Activated CD4-positive, alpha-beta T cell treated with anti-CD3 and anti-CD28 coated beads for 36 hours (primary cell): ENCODE results near the gene PMVK. TPM values are rescaled to one million over a fixed set of nuclear protein-coding genes. Genes with fewer than 3 reads are reported as not detected.

Experiments used
- ATAC-seq: fragments of 200-7000 bp; cut with Tn5 transposase; one replicate; pipeline ENCODE4 v1.10.0; 2021; ENCODE audit warnings: mild to moderate bottlenecking, moderate library complexity
- CTCF ChIA-PET: fragments of 350-600 bp; sonication (Branson Sonifier 250); formaldehyde crosslinking; loops from one replicate; lab custom pipeline; 2021; ENCODE audit warnings: antibody characterized with exemption; lab: Charles Lee
- POLR2A ChIA-PET: fragments of 350-600 bp; sonication (Branson Sonifier 250); formaldehyde crosslinking; loops from one replicate; lab custom pipeline; 2021; ENCODE audit warnings: antibody characterized with exemption, inconsistent platforms; lab: Charles Lee
- DNase-seq: peaks from one replicate; pipeline ENCODE4 v3.0.0-alpha.2; 2020
- H3K27ac Mint-ChIP-seq: one replicate; pipeline ENCODE4 v1.8.0; 2021; ENCODE audit warnings: mixed read lengths
- H3K27me3 Mint-ChIP-seq: one replicate; pipeline ENCODE4 v1.8.0; 2021; ENCODE audit warnings: mixed read lengths
- H3K36me3 Mint-ChIP-seq: one replicate; pipeline ENCODE4 v1.8.0; 2021; ENCODE audit warnings: low read depth, mixed read lengths
- H3K4me1 Mint-ChIP-seq: one replicate; pipeline ENCODE4 v1.8.0; 2021; ENCODE audit warnings: mixed read lengths
- H3K4me3 Mint-ChIP-seq: one replicate; pipeline ENCODE4 v1.8.0; 2021; ENCODE audit warnings: mild to moderate bottlenecking, moderate library complexity, mixed read lengths
- H3K9me3 Mint-ChIP-seq: one replicate; pipeline ENCODE4 v1.8.0; 2021; ENCODE audit warnings: low read depth, mixed read lengths
- intact Hi-C, 2 experiments: fragments of 100-400 bp; cut with DNase I in 1 of 2; cut with micrococcal nuclease in 1 of 2; formaldehyde crosslinking; loops; one replicate each; pipeline versions ENCODE4 v1.14.2 to v1.15.1; 2022 to 2024; cut with DNase I, micrococcal nuclease
- total RNA-seq, 2 experiments: library from RNA; stranded (reverse); gene quantifications; one replicate each; pipeline ENCODE4 v1.2.3, GENCODE V29; 2021

PMVK gene
- total RNA-seq, 2 experiments from 2014 or later = 17.0 to 36.9 TPM

DNA sequence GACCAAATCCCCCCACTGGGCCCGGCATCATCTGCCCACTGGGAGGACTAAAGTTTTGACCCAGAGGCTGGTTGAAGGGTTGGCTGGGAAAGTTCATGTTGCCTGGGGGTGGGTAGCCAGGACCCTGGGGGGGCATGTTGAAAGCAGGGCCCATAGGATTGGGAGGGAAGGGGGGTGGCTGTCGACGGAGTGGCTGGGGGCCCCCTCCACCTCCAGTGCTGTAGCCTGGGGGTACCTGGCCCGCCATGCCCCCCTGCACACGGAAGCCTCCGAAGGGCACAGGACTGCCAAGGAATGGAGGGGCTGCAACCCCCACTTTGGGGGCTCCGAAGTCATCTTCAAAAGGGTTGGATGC lies 22.9 kb upstream of the PMVK start:
- H3K9me3 Mint-ChIP-seq = no peaks in the 10 kb centered on the region
- ATAC-seq = no peak
- H3K4me1 Mint-ChIP-seq = peaks cover 65% of the 10 kb centered on the region
- H3K27me3 Mint-ChIP-seq = no peaks in the 10 kb centered on the region
- H3K36me3 Mint-ChIP-seq = peaks cover 23% of the 10 kb centered on the region
- POLR2A ChIA-PET = no interaction called here
- H3K4me3 Mint-ChIP-seq = peak overlapping the region; percentile 91
- no peak overlapping the region for H3K27ac Mint-ChIP-seq
- DNase-seq = no peak
- intact Hi-C loops = loop anchor here in 1 of 2 experiments (5.0 kb wide), 2 partner anchors 178 to 402 kb away; partner anchors contain the start of genes SLC50A1 and UBE2Q1
- CTCF ChIA-PET = interaction anchor here (2.3 to 2.4 kb wide), 2 partner anchors 41 to 57 kb away, joined by 8 to 15 read pairs; no protein-coding TSS in a partner anchor

DNA sequence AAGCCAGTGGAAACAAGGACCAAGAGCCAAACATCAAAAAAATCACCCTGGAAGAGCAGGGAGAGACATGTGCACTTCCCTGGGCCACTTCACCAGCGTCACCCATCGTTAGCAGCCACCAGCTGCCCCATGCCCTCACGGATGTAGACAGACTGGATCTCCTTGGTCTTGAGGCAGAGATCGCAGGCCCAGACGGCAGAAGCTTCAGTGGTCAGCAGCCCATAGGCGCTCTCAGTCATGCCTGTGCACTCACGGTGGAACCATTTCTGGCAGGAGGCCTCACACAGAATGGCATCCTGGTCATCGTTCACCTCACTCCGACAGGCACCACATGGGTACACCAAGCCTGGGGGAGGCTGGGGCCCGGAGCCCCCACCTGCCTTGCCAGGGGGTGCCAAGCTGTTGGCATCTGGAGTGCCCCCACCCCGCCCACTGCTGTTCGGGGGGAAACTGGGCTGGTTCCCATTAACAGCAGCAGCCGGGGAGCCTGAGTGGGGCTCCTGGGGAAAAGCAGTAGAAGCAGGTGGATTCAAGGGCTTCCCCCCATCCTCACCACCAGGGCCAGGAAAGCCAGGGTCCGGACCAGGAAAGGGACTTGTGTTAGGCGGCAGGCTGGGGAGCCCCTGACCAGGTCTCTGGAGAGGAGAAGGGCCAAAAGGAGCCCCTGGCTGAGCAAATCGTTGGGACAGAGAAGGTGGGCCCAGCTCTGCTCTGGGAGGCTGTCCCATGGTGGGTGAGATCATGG lies 22.3 kb upstream of the PMVK start:
- CTCF ChIA-PET = interaction anchor here (0.7 to 2.4 kb wide), 3 partner anchors 22 to 58 kb away, joined by 3 to 15 read pairs (median 8); no protein-coding TSS in a partner anchor
- ATAC-seq = no peak
- Mint-ChIP-seq H3K9me3 (no peaks in the 10 kb centered on the region), H3K36me3 (peaks cover 23% of the 10 kb centered on the region), H3K4me1 (peaks cover 70% of the 10 kb centered on the region), H3K4me3 (no peak overlapping the region), H3K27me3 (no peaks in the 10 kb centered on the region), H3K27ac (peak overlapping the region; percentile 47)
- POLR2A ChIA-PET = no interaction called here
- DNase-seq = no peak
- intact Hi-C loops = loop anchor here in 1 of 2 experiments (5.0 kb wide), 2 partner anchors 178 to 402 kb away; partner anchors contain the start of genes SLC50A1 and UBE2Q1

DNA sequence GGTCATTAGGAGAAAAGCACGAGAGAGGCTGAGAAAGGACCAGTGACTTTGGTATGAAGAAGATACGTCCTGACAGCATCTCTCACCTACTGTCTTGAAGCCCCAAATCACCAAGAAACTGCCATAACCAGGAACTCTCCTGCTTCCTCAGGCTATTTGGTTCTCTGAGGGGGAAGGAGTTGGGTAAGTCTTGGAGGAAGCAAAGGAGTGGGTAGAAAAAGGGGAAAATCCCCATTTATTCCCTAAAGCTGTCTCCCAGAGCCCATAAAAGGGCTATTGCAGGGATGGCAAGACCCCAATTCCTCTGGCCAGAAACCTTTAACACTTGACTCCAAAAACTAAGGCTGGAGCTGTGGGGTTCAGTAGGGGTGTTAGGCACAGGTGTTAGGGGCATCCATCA lies 21.5 kb upstream of the PMVK start:
- no peak for DNase-seq
- intact Hi-C loops = loop anchor here in 1 of 2 experiments (5.0 kb wide), 2 partner anchors 179 to 401 kb away; partner anchors contain the start of genes SLC50A1 and UBE2Q1
- CTCF ChIA-PET = interaction anchor here (0.7 kb wide), 1 partner anchor 23 kb away, joined by 3 read pairs; no protein-coding TSS in a partner anchor
- Mint-ChIP-seq H3K27me3 (no peaks in the 10 kb centered on the region), H3K27ac (no peak overlapping the region), H3K9me3 (no peaks in the 10 kb centered on the region), H3K4me3 (no peak overlapping the region), H3K4me1 (peaks cover 70% of the 10 kb centered on the region), H3K36me3 (peaks cover 16% of the 10 kb centered on the region)
- POLR2A ChIA-PET = no interaction called here
- ATAC-seq = no peak

DNA sequence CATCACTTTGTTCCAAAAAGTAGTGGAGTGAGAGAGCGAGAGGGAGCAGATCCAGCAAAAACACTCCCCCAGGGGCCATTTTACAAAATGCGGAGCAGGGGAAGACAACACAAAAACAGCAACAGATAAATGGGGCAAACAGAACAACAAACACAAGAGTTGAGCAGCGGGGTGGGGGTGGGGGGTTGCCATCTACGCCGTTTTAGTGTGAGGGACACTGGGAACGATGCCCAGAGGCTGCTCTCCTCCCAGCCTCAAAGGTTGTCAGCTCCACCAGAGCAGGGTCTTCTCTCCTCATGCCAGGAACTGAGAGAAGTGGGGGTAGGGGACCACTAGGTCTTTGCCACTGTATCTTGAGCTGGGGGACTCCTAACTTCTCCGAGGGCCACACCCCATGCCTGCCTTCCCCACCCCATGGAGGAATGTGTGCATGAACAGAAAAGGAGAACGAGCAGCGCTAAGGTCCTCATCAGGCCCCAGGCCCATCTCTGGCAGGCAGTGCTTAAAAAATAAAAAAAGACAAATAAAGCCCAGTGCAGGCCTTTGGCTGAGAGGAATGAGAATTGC lies 20.7 kb upstream of the PMVK start:
- Mint-ChIP-seq H3K27me3 (no peaks in the 10 kb centered on the region), H3K4me1 (peaks cover 72% of the 10 kb centered on the region), H3K9me3 (no peaks in the 10 kb centered on the region), H3K27ac (peak overlapping the region; percentile 95), H3K4me3 (no peak overlapping the region), H3K36me3 (peaks cover 10% of the 10 kb centered on the region)
- DNase-seq = no peak
- ChIA-PET CTCF (interaction anchor here (2.2 kb wide), 1 partner anchor 42 kb away, joined by 21 read pairs; no protein-coding TSS in a partner anchor), POLR2A (interaction anchor here (0.6 kb wide), 1 partner anchor 45 kb away, joined by 3 read pairs; the partner anchor contains the start of gene ZBTB7B)
- intact Hi-C loops = loop anchor here in 1 of 2 experiments (5.0 kb wide), 2 partner anchors 180 to 400 kb away; partner anchors contain the start of genes SLC50A1 and UBE2Q1
- no peak for ATAC-seq

DNA sequence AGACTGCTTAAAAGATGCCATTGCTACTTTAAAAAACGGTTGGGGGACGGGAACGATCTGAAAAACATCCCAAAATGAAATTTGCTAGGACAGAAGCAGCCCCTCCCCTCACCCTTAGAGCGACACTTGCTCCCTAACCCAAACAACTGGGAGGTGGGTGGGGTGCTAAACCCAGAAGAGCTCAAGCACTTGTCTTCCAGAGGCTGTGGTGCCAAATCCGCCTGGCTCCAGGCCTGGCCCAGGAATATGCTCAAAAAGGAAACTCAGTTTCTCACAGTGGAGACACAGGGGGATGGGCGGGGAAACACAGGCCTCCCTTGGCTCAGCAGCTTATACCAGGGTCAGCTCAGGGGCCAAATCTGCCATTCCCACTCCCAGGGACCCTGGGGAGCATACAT lies 20.0 kb upstream of the PMVK start:
- H3K36me3 Mint-ChIP-seq = peaks cover 10% of the 10 kb centered on the region
- ATAC-seq = no peak
- peaks cover 78% of the 10 kb centered on the region for H3K4me1 Mint-ChIP-seq
- intact Hi-C loops = loop anchor here in 1 of 2 experiments (1.0 to 5.0 kb wide), 5 partner anchors 18 to 399 kb away; partner anchors contain the start of genes ADAR, CKS1B, SLC50A1 and UBE2Q1
- DNase-seq = no peak
- ChIA-PET POLR2A (interaction anchor here (0.6 to 1.4 kb wide), 4 partner anchors 13 to 46 kb away, joined by 3 to 11 read pairs (median 4); partner anchors contain the start of genes PMVK, SHC1 and ZBTB7B), CTCF (interaction anchor here (0.6 to 2.2 kb wide), 7 partner anchors 8 to 107 kb away, joined by 3 to 21 read pairs (median 5); no protein-coding TSS in a partner anchor)
- H3K27me3 Mint-ChIP-seq = no peaks in the 10 kb centered on the region
- H3K9me3 Mint-ChIP-seq = no peaks in the 10 kb centered on the region
- H3K4me3 Mint-ChIP-seq = peak overlapping the region; percentile 85
- H3K27ac Mint-ChIP-seq = peak overlapping the region; percentile 95

DNA sequence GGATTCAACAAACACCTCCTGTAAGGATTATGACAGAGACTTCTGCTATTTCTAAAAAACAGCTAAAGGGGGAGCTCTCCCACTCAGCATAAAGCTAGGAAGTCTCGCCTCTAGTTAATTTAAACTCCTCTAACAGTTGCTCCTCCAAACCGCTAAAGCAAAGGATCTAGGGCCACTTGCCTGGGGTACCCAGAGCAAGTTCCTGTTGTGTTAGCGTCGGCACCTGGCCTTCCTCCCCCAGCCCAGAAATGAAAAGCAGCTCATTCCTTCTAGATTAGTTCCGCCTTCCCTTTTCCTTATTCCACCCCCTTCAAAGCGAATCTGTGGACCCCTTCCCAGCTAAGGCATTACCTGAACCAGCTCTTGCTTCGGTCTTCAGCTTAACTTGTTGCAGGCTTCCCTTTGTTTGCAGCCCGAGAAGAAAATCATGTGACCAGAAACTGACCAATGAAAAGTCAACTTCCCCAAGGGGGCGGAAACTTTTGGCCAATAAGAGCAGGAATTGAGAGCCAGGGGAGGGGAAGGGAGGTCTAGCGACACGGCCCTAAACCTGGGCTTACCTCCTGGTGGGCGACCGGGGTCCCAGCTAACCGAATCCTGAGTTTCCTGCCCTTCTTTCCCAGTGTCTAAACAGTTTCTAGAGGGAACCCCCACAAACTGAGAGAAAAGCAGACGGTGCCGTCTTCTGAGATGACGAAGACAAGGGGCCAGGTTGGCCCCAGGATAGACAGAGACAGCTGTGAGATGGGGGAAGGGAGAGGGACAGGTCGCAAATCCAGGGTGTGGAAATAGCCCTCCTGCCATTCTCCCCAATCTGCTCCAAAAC lies 19.4 kb upstream of the PMVK start, which contains the start of gene PBXIP1:
PBXIP1 (minus strand) TSS at position 382 of the 826 bp plus-strand sequence. CDS start 2,378 bp downstream, outside the sequence.
- H3K4me3 Mint-ChIP-seq = peak within 1 kb of the TSS; percentile 85
- POLR2A ChIA-PET = interaction anchor here (0.6 to 1.4 kb wide), 6 partner anchors 10 to 37 kb away, joined by 3 to 11 read pairs (median 4); partner anchors contain the start of genes PMVK and SHC1
- intact Hi-C loops = loop anchor here (1.0 to 5.0 kb wide), 8 partner anchors 18 to 399 kb away; partner anchors contain the start of genes CKS1B (in 2 of the 2), ADAR (in 1 of the 2), FLAD1 (in 1 of the 2) and PMVK (in 1 of the 2)

DNA sequence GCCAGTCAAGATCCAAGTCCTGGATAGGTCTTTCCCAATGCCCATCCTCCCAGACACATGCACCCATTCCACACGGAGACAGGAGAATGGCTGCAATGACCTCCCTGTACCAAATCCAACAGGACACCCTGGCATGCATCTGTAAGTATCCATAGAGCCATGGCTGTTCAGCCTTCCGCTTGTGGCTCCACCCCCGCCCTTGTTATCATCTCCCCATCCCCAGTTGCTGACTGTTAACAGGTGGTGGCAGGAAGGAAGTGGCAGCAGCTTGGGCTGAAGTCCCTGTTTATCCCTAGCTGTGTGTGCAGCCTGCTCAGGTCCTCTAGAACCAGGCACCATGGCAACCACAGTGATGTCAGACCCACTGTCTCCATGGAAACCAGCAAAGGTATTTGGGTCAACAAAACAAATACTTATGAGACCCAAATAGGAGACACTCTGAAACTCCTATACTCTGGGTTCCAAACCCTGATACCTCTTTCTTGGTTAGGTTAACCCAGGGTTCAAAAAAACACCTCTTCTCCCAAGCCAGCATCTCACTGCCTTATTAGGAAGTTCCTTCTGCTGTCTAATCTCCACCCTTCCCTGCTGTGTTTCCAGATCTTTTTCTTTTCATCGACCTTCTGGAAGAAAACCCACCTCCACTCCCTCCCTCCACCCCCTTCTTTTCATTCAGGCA lies 18.7 kb upstream of the PMVK start:
- H3K27me3 Mint-ChIP-seq = no peaks in the 10 kb centered on the region
- H3K27ac Mint-ChIP-seq = peak overlapping the region; percentile 95
- intact Hi-C loops = loop anchor here (1.0 to 5.0 kb wide), 6 partner anchors 18 to 398 kb away; partner anchors contain the start of genes CKS1B (in 1 of the 2), FLAD1 (in 1 of the 2), PMVK (in 1 of the 2) and SLC50A1 (in 1 of the 2)
- H3K4me1 Mint-ChIP-seq = peaks cover 81% of the 10 kb centered on the region
- peak overlapping the region; percentile 85 for H3K4me3 Mint-ChIP-seq
- CTCF ChIA-PET = interaction anchor here (0.5 to 3.0 kb wide), 33 partner anchors 9 to 546 kb away, joined by 3 to 21 read pairs (median 4); partner anchors contain the start of genes ADAM15, FLAD1 and SHC1
- peak; percentile 87 for ATAC-seq
- no peaks in the 10 kb centered on the region for H3K9me3 Mint-ChIP-seq
- peak; percentile 91 for DNase-seq
- peaks cover 9% of the 10 kb centered on the region for H3K36me3 Mint-ChIP-seq
- POLR2A ChIA-PET = interaction anchor here (0.7 to 1.4 kb wide), 4 partner anchors 11 to 38 kb away, joined by 3 to 11 read pairs (median 4); partner anchors contain the start of gene PMVK

More for the DNA sequence above, 19.4 kb upstream of the PMVK start, which contains the start of gene PBXIP1:
- ATAC-seq (peak; percentile 54), DNase-seq (peak; percentile 83)
- H3K9me3 Mint-ChIP-seq = no peaks in the 10 kb centered on the region
- CTCF ChIA-PET = interaction anchor here (0.5 to 3.0 kb wide), 27 partner anchors 9 to 547 kb away, joined by 3 to 21 read pairs (median 4); partner anchors contain the start of gene FLAD1
- H3K27ac Mint-ChIP-seq = peak within 1 kb of the TSS; percentile 95
- H3K4me1 Mint-ChIP-seq = peaks cover 82% of the 10 kb centered on the region
- peaks cover 8% of the 10 kb centered on the region for H3K36me3 Mint-ChIP-seq
- H3K27me3 Mint-ChIP-seq = no peaks in the 10 kb centered on the region

DNA sequence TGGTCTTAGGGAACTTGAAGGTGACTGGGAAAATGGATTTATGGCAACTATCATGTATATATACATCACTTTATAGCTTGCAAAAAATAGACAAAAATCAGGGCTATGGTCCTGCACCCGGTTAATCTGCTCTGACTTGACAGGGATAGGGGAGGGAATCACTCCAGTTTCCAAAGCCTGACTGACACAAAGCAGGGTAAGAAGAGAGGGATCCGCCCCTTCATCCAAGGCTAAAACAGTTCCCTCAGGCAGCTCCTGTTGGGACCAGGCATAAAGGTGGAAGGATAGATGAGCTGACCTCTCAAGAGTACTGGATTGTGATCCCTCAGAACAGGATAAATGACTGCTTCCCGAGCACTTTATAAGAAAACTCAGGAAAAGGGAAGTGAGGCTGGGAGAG lies 18.0 kb upstream of the PMVK start:
- DNase-seq (no peak), ATAC-seq (no peak)
- CTCF ChIA-PET = interaction anchor here (0.7 to 3.0 kb wide), 15 partner anchors 8 to 285 kb away, joined by 3 to 12 read pairs (median 5); partner anchors contain the start of genes ADAM15, FLAD1 and SHC1
- Mint-ChIP-seq H3K27ac (peak overlapping the region; percentile 95), H3K36me3 (peaks cover 7% of the 10 kb centered on the region), H3K9me3 (no peaks in the 10 kb centered on the region), H3K4me1 (peaks cover 78% of the 10 kb centered on the region), H3K27me3 (no peaks in the 10 kb centered on the region), H3K4me3 (peak overlapping the region; percentile 85)
- intact Hi-C loops = loop anchor here in 1 of 2 experiments (2.0 kb wide), 1 partner anchor 18 kb away; the partner anchor contains the start of gene PMVK
- POLR2A ChIA-PET = no interaction called here

DNA sequence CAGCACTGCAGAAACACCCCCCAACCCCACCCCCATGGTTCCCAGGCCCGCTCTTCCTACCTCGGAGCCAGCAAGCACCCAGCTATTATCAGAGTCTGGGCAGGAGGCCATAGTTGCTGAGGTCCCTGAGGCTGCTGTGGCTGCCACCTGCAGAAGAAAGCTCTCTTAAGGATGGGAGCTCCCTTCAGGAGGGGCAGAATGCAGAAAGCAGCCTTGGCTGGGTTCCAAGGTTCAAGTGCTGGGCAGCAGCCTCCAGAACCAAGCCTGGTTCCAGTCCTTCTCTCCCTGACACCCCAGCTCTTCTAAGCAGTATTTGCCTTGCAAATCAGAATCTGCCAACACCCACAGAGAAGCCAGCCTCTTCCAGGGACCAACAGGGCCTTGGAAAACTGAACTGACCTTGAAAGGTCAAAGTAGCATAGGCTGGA lies 17.1 kb upstream of the PMVK start:
- peaks cover 9% of the 10 kb centered on the region for H3K36me3 Mint-ChIP-seq
- no peak for ATAC-seq
- intact Hi-C loops = loop anchor here in 1 of 2 experiments (2.0 kb wide), 1 partner anchor 17 kb away; the partner anchor contains the start of gene PMVK
- no peak for DNase-seq
- H3K4me3 Mint-ChIP-seq = no peak overlapping the region
- CTCF ChIA-PET = interaction anchor here (0.7 to 3.3 kb wide), 7 partner anchors 7 to 284 kb away, joined by 3 to 15 read pairs (median 5); partner anchors contain the start of genes ADAM15 and CKS1B
- no peaks in the 10 kb centered on the region for H3K9me3 Mint-ChIP-seq
- H3K4me1 Mint-ChIP-seq = peaks cover 80% of the 10 kb centered on the region
- peak overlapping the region; percentile 95 for H3K27ac Mint-ChIP-seq
- no peaks in the 10 kb centered on the region for H3K27me3 Mint-ChIP-seq
- POLR2A ChIA-PET = interaction anchor here (0.6 to 3.0 kb wide), 2 partner anchors 18 to 1205 kb away, joined by 6 to 10 read pairs; partner anchors contain the start of gene PMVK
